ENCODE measurements around the gene AKR7A2. TPM values are rescaled to one million over a fixed set of nuclear protein-coding genes. Genes with fewer than 3 reads are reported as not detected.
"Not testable (repeated sequence)": the region's sequence is repeated elsewhere in the genome, so short reads cannot be mapped to it uniquely, and the experiment has no call there.

AKR7A2 gene
- total RNA-seq, 1 experiment from 2014 or later = 90.9 TPM

GRCh38 chr1:19306941-19307340 lies 5.0 kb downstream of the AKR7A2 start:
- DNase-seq (ENCODE audit: low spot score) = no peak

GRCh38 chr1:19305880-19306279 lies 6.1 kb downstream of the AKR7A2 start:
- no peak for DNase-seq (ENCODE audit: low spot score)

GRCh38 chr1:19304081-19304480 lies 7.9 kb downstream of the AKR7A2 start:
- not testable (repeated sequence) for DNase-seq (ENCODE audit: low spot score)

- no peak for DNase-seq (ENCODE audit: low spot score)
Measured at GRCh38 chr1:19300211-19300610, 11.7 kb downstream of the AKR7A2 start.

GRCh38 chr1:19294638-19295037 lies 17.3 kb downstream of the AKR7A2 start:
- DNase-seq (ENCODE audit: low spot score) = no peak

GRCh38 chr1:19289244-19289643 lies 22.7 kb downstream of the AKR7A2 start:
- DNase-seq (ENCODE audit: low spot score) = no peak

- DNase-seq (ENCODE audit: low spot score) = not testable (repeated sequence)
Measured at GRCh38 chr1:19288324-19289241, 23.4 kb downstream of the AKR7A2 start, which contains the start of gene AKR7A3. TSS of gene AKR7A3 (minus strand) at chr1:19288770. CDS start at chr1:19288709, 61 bp downstream.

GRCh38 chr1:19287436-19288185 lies 24.3 kb downstream of the AKR7A2 start:
- no peak for DNase-seq (ENCODE audit: low spot score)

GRCh38 chr1:19285807-19286206 lies 26.1 kb downstream of the AKR7A2 start:
- DNase-seq (ENCODE audit: low spot score) = not testable (repeated sequence)

- not testable (repeated sequence) for DNase-seq (ENCODE audit: low spot score)
Measured at GRCh38 chr1:19285366-19285765, 26.6 kb downstream of the AKR7A2 start.

GRCh38 chr1:19284881-19285280 lies 27.1 kb downstream of the AKR7A2 start:
- no peak for DNase-seq (ENCODE audit: low spot score)

- no peak for DNase-seq (ENCODE audit: low spot score)
Measured at GRCh38 chr1:19283891-19284290, 28.1 kb downstream of the AKR7A2 start.

GRCh38 chr1:19274636-19275035 lies 37.3 kb downstream of the AKR7A2 start:
- no peak for DNase-seq (ENCODE audit: low spot score)

- DNase-seq (ENCODE audit: low spot score) = not testable (repeated sequence)
Measured at GRCh38 chr1:19273844-19274531, 38.0 kb downstream of the AKR7A2 start.

- no peak for DNase-seq (ENCODE audit: low spot score)
Measured at GRCh38 chr1:19273106-19273843, 38.7 kb downstream of the AKR7A2 start.

GRCh38 chr1:19272064-19272463 lies 39.9 kb downstream of the AKR7A2 start:
- no peak for DNase-seq (ENCODE audit: low spot score)

GRCh38 chr1:19270343-19270730 lies 41.6 kb downstream of the AKR7A2 start:
- DNase-seq (ENCODE audit: low spot score) = not testable (repeated sequence)

GRCh38 chr1:19269427-19270342 lies 42.3 kb downstream of the AKR7A2 start:
- not testable (repeated sequence) for DNase-seq (ENCODE audit: low spot score)

- DNase-seq (ENCODE audit: low spot score) = no peak
Measured at GRCh38 chr1:19268445-19268844, 43.5 kb downstream of the AKR7A2 start.

GRCh38 chr1:19262744-19263143 lies 49.2 kb downstream of the AKR7A2 start:
- no peak for DNase-seq (ENCODE audit: low spot score)

All from A172 (cell line).